GM23338 (cell line): ENCODE data around the gene MATR3. TPM values are rescaled to one million over a fixed set of nuclear protein-coding genes. Genes with fewer than 3 reads are reported as not detected.

Experiments used
- CREB1 ChIP-seq: fragments of 250-450 bp; sonication (Bioruptor Pico); IDR thresholded peaks from 2 replicates; pipeline ENCODE4 v1.5.0; 2020; ENCODE audit warnings: low read depth, mild to moderate bottlenecking, moderate library complexity
- EZH2 ChIP-seq: fragments of 200-600 bp; sonication (generic); IDR thresholded peaks from one replicate; pipeline ENCODE4 v1.8.0; 2017; ENCODE audit warnings: antibody characterized with exemption, mild to moderate bottlenecking, low read depth; ENCODE audit not compliant: unreplicated experiment
- JUNB ChIP-seq: IDR thresholded peaks from one replicate; pipeline ENCODE4 v1.6.1; 2016; ENCODE audit warnings: antibody characterized with exemption; ENCODE audit not compliant: unreplicated experiment
- POLR2AphosphoS5 ChIP-seq: IDR thresholded peaks from 2 replicates; pipeline ENCODE4 v1.6.1; 2016; ENCODE audit warnings: antibody characterized with exemption, low read depth
- STAT1 ChIP-seq: IDR thresholded peaks from one replicate; pipeline ENCODE4 v1.6.1; 2016; ENCODE audit warnings: antibody characterized with exemption; ENCODE audit not compliant: unreplicated experiment
- ZNF114 ChIP-seq: fragments of 250-450 bp; sonication (Bioruptor Pico); IDR thresholded peaks from 2 replicates; pipeline ENCODE4 v1.5.0; 2020; ENCODE audit warnings: mild to moderate bottlenecking, moderate library complexity
- polyA plus RNA-seq: library from polyadenylated mRNA; unstranded; fragments of >200 nt; fragmentation: Nextera tagmentation; extraction: Ambion mirVana; gene quantifications from 2 replicates; pipeline ENCODE4 v1.2.1, GENCODE V29; 2016
- total RNA-seq: library from RNA; depleted of rRNA; stranded (reverse); fragments of >200 nt; shearing (Covaris generic); gene quantifications from 2 replicates; pipeline ENCODE4 v1.2.3, GENCODE V29; 2014
- TF ChIP-seq, protein P1 (sequence below): fragments of 250-450 bp; sonication (Bioruptor Pico); IDR thresholded peaks from 2 replicates; pipeline ENCODE4 v1.5.0; 2020; ENCODE audit warnings: mild to moderate bottlenecking, moderate library complexity
- TF ChIP-seq, protein P2 (sequence below): IDR thresholded peaks from one replicate; pipeline ENCODE4 v1.6.1; 2018; ENCODE audit warnings: antibody characterized with exemption; ENCODE audit not compliant: unreplicated experiment

The MATR3 gene
- total and polyA plus RNA-seq, 2 experiments from 2014 or later: 278 to 506 TPM

DNA sequence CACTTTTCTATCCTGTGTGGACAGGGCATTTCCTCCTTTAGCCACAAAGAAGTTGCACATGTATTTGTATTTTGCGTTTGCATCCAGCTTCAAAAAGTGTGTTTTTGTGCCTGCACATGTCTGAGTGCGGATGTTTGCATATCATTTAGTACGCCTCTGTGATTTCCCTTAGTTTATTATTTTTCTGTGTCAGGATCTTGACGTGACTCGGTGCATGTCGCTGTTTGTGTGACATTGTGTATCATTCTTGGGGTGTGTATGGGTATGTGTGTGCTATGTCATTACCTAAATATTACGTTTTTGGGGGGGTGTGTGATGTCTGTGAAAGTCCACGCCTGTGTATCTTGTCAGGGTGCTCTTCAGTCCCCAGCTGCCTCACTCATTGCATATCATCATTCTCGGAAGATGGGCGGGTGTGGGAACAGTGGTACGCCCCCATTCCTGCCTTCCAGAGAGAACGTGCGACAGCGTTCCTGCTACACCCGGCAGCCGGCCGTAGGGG lies 47.7 kb downstream of the MATR3 start (continued):
- TF ChIP-seq, protein P1, sequence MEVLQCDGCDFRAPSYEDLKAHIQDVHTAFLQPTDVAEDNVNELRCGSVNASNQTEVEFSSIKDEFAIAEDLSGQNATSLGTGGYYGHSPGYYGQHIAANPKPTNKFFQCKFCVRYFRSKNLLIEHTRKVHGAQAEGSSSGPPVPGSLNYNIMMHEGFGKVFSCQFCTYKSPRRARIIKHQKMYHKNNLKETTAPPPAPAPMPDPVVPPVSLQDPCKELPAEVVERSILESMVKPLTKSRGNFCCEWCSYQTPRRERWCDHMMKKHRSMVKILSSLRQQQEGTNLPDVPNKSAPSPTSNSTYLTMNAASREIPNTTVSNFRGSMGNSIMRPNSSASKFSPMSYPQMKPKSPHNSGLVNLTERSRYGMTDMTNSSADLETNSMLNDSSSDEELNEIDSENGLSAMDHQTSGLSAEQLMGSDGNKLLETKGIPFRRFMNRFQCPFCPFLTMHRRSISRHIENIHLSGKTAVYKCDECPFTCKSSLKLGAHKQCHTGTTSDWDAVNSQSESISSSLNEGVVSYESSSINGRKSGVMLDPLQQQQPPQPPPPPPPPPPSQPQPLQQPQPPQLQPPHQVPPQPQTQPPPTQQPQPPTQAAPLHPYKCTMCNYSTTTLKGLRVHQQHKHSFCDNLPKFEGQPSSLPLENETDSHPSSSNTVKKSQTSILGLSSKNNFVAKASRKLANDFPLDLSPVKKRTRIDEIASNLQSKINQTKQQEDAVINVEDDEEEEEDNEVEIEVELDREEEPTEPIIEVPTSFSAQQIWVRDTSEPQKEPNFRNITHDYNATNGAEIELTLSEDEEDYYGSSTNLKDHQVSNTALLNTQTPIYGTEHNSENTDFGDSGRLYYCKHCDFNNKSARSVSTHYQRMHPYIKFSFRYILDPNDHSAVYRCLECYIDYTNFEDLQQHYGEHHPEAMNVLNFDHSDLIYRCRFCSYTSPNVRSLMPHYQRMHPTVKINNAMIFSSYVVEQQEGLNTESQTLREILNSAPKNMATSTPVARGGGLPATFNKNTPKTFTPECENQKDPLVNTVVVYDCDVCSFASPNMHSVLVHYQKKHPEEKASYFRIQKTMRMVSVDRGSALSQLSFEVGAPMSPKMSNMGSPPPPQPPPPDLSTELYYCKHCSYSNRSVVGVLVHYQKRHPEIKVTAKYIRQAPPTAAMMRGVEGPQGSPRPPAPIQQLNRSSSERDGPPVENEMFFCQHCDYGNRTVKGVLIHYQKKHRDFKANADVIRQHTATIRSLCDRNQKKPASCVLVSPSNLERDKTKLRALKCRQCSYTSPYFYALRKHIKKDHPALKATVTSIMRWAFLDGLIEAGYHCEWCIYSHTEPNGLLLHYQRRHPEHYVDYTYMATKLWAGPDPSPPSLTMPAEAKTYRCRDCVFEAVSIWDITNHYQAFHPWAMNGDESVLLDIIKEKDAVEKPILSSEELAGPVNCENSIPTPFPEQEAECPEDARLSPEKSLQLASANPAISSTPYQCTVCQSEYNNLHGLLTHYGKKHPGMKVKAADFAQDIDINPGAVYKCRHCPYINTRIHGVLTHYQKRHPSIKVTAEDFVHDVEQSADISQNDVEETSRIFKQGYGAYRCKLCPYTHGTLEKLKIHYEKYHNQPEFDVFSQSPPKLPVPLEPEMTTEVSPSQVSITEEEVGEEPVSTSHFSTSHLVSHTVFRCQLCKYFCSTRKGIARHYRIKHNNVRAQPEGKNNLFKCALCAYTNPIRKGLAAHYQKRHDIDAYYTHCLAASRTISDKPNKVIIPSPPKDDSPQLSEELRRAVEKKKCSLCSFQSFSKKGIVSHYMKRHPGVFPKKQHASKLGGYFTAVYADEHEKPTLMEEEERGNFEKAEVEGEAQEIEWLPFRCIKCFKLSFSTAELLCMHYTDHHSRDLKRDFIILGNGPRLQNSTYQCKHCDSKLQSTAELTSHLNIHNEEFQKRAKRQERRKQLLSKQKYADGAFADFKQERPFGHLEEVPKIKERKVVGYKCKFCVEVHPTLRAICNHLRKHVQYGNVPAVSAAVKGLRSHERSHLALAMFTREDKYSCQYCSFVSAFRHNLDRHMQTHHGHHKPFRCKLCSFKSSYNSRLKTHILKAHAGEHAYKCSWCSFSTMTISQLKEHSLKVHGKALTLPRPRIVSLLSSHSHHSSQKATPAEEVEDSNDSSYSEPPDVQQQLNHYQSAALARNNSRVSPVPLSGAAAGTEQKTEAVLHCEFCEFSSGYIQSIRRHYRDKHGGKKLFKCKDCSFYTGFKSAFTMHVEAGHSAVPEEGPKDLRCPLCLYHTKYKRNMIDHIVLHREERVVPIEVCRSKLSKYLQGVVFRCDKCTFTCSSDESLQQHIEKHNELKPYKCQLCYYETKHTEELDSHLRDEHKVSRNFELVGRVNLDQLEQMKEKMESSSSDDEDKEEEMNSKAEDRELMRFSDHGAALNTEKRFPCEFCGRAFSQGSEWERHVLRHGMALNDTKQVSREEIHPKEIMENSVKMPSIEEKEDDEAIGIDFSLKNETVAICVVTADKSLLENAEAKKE (CRISPR knock-in tag): no peak
- TF ChIP-seq JUNB (no peak), STAT1 (no peak), POLR2AphosphoS5 (no peak), EZH2 (no peak), ZNF114 (no peak), CREB1 (CRISPR knock-in tag) (no peak)
- TF ChIP-seq, protein P2, sequence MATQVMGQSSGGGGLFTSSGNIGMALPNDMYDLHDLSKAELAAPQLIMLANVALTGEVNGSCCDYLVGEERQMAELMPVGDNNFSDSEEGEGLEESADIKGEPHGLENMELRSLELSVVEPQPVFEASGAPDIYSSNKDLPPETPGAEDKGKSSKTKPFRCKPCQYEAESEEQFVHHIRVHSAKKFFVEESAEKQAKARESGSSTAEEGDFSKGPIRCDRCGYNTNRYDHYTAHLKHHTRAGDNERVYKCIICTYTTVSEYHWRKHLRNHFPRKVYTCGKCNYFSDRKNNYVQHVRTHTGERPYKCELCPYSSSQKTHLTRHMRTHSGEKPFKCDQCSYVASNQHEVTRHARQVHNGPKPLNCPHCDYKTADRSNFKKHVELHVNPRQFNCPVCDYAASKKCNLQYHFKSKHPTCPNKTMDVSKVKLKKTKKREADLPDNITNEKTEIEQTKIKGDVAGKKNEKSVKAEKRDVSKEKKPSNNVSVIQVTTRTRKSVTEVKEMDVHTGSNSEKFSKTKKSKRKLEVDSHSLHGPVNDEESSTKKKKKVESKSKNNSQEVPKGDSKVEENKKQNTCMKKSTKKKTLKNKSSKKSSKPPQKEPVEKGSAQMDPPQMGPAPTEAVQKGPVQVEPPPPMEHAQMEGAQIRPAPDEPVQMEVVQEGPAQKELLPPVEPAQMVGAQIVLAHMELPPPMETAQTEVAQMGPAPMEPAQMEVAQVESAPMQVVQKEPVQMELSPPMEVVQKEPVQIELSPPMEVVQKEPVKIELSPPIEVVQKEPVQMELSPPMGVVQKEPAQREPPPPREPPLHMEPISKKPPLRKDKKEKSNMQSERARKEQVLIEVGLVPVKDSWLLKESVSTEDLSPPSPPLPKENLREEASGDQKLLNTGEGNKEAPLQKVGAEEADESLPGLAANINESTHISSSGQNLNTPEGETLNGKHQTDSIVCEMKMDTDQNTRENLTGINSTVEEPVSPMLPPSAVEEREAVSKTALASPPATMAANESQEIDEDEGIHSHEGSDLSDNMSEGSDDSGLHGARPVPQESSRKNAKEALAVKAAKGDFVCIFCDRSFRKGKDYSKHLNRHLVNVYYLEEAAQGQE: no peak
